ENCODE measurements around the gene FOXP4.

Gene FOXP4

GRCh38 chr6:41566961-41567360 is 20.8 kb downstream of the FOXP4 start:
- no peak for DNase-seq

- DNase-seq: no peak
Measured at GRCh38 chr6:41567684-41568083, 21.5 kb downstream of the FOXP4 start.

- DNase-seq: no peak
Measured at GRCh38 chr6:41568202-41568584, 22.0 kb downstream of the FOXP4 start.

- no peak for DNase-seq
Measured at GRCh38 chr6:41568585-41569384, 22.6 kb downstream of the FOXP4 start.

GRCh38 chr6:41570259-41570615 is 24.1 kb downstream of the FOXP4 start:
- DNase-seq: no peak

GRCh38 chr6:41571021-41571780 is 25.0 kb downstream of the FOXP4 start:
- no peak for DNase-seq

GRCh38 chr6:41572613-41573012 is 26.4 kb downstream of the FOXP4 start:
- no peak for DNase-seq

- DNase-seq: no peak
Measured at GRCh38 chr6:41573276-41573675, 27.1 kb downstream of the FOXP4 start.

GRCh38 chr6:41573985-41574384 is 27.8 kb downstream of the FOXP4 start:
- DNase-seq: no peak

- no peak for DNase-seq
Measured at GRCh38 chr6:41575598-41575997, 29.4 kb downstream of the FOXP4 start.

GRCh38 chr6:41576667-41577066 is 30.5 kb downstream of the FOXP4 start:
- no peak for DNase-seq

GRCh38 chr6:41577356-41578216 is 31.4 kb downstream of the FOXP4 start:
- DNase-seq: no peak

- DNase-seq: no peak
Measured at GRCh38 chr6:41578217-41579087, 32.3 kb downstream of the FOXP4 start.

- DNase-seq: no peak
Measured at GRCh38 chr6:41579088-41579610, 33.0 kb downstream of the FOXP4 start.

- no peak for DNase-seq
Measured at GRCh38 chr6:41580690-41581089, 34.5 kb downstream of the FOXP4 start.

- DNase-seq: no peak
Measured at GRCh38 chr6:41581381-41581991, 35.3 kb downstream of the FOXP4 start.

- no peak for DNase-seq
Measured at GRCh38 chr6:41582540-41582939, 36.4 kb downstream of the FOXP4 start.

GRCh38 chr6:41583565-41583964 is 37.4 kb downstream of the FOXP4 start:
- DNase-seq: no peak

GRCh38 chr6:41584205-41584604 is 38.0 kb downstream of the FOXP4 start:
- DNase-seq: no peak

- DNase-seq: no peak
Measured at GRCh38 chr6:41584668-41585205, 38.6 kb downstream of the FOXP4 start.

GRCh38 chr6:41585605-41586004 is 39.4 kb downstream of the FOXP4 start:
- no peak for DNase-seq

All from activated CD4-positive, alpha-beta T cell treated with anti-CD3 and anti-CD28 coated beads for 1 hour (primary cell).